Heart right ventricle (tissue), 16 donors: ENCODE results near the gene OLA1. TPM values are rescaled to one million over a fixed set of nuclear protein-coding genes. Genes with fewer than 3 reads are reported as not detected.

ENCODE experiments used
- ATAC-seq, 8 donors: fragments of 200-7000 bp; cut with Tn5 transposase; one replicate each; pipeline ENCODE4 v1.9.1; 2020; ENCODE audit warnings: mild to moderate bottlenecking in 8 of 8, moderate library complexity in 8 of 8, moderate number of reproducible peaks in 1 of 8
- DNase-seq, 2 donors: peaks; one replicate each; pipeline ENCODE4 v3.0.0-alpha.2; 2020
- H3K27ac ChIP-seq, 10 donors: fragments of 200-600 bp; sonication (generic) in 2 of 10; one replicate each; pipeline versions ENCODE4 v1.5.0 to v1.8.0; 2020 to 2022; ENCODE audit warnings: mild to moderate bottlenecking in 3 of 10
- H3K27me3 ChIP-seq, 7 donors: fragments of 200-600 bp; one replicate each; pipeline ENCODE4 v1.8.0; 2021 to 2022; ENCODE audit warnings: mild to moderate bottlenecking in 2 of 7
- H3K36me3 ChIP-seq, 9 donors: fragments of 200-600 bp; sonication (generic) in 1 of 9; one replicate each; pipeline versions ENCODE4 v1.5.0 to v1.8.0; 2020 to 2022; ENCODE audit warnings: mild to moderate bottlenecking in 2 of 9
- H3K4me1 ChIP-seq, 9 donors: fragments of 200-600 bp; sonication (generic) in 1 of 9; one replicate each; pipeline versions ENCODE4 v1.5.0 to v1.8.0; 2020 to 2022; ENCODE audit warnings: mild to moderate bottlenecking in 4 of 9
- H3K4me3 ChIP-seq, 10 donors: fragments of 200-600 bp; sonication (generic) in 2 of 10; one replicate each; pipeline versions ENCODE4 v1.5.0 to v1.8.0; 2020 to 2022; ENCODE audit warnings: mild to moderate bottlenecking in 7 of 10, moderate library complexity in 2 of 10
- H3K9me3 ChIP-seq, 11 donors: fragments of 200-600 bp in 10 of 11; sonication (generic) in 2 of 11; one replicate each; pipeline versions ENCODE4 v1.5.0 to v1.8.0; 2013 to 2022; ENCODE audit warnings: mild to moderate bottlenecking in 2 of 11, control low read depth in 1 of 11, moderate library complexity in 1 of 11
- CTCF ChIP-seq, 9 donors: fragments of 200-600 bp; sonication (generic) in 2 of 9; IDR thresholded peaks; one replicate each; pipeline versions ENCODE4 v1.5.0 to v1.8.0; 2021 to 2022; ENCODE audit warnings: antibody characterized with exemption in 9 of 9, mild to moderate bottlenecking in 5 of 9, moderate library complexity in 1 of 9
- WGBS, 2 donors: extraction: QIAGEN DNeasy Blood & Tissue Kit; methylation state at CpG; one replicate each; pipeline ENCODE4 v1.1.7; 2013; ENCODE audit warnings: inconsistent platforms in 1 of 2; 5-methylcytosine and 5-hydroxymethylcytosine counted together
- intact Hi-C, 10 donors: fragments of 100-400 bp; cut with DNase I; formaldehyde crosslinking; loops; one replicate each; pipeline versions ENCODE4 v1.11.1 to v1.14.2; 2022
- polyA plus RNA-seq, 2 donors: library from polyadenylated mRNA; stranded (reverse); fragments of 200-250 nt; gene quantifications; one replicate each; pipeline ENCODE4 v1.2.3, GENCODE V29; 2013
- total RNA-seq, 10 donors: library from RNA; stranded (reverse); fragmentation: NEBNext Ultra II Directional in 3 of 10; extraction: Animal tissue kit (Norgen Biotek cat#: 25700) in 3 of 10; gene quantifications; one replicate each; pipeline versions ENCODE4 v1.2.1 to v1.2.4, GENCODE V29; 2021 to 2023
- donor health status: Arrhythmogenic right ventricular cardiomyopathy.
- donor health status: ischemic (EF 13 %, LVEDD 7.1; RV severe dilation, severe dysfunction).
- donor health status: healthy with polysubstance abuse.
- donor health status: DM: no; HTN: yes; CAD: no.
- donor health status: DM: no; HTN: no; CAD: no.
- donor health status: ischemic (EF 25% LVEDD 6.9; RV normal size, moderate dysfunction).
- donor health status: ischemic (EF 25% LVEDD 5.7; RV mildly dilated, moderate dysfunction).
- donor health status: healthy.
- donor health status: DM: yes; HTN: yes; CAD: no.
- donor health status: Ischemic cardiomyopathy.
- donor health status: ischemic (EF 35%, LVEDD 5.7; RV mildly dilated, moderate dysfunction).
- donor health status: nonischemic (EF 11% LVEDD 7.7; RV severe dilation, severe dysfunction).
- donor health status: DM: yes; HTN: yes; CAD: no.
- donor health status: PGD.
- donor health status: ischemic (EF 29% LVEDD 5.4; RV normal size, mild dysfunction).
- donor health status: nonischemic (EF 23%, LVEDD 6.1; RV moderate dilation, normal function).

OLA1 gene
- total and polyA plus RNA-seq, 12 donors = 23.7 to 85.2 (median 73.3) TPM

DNA sequence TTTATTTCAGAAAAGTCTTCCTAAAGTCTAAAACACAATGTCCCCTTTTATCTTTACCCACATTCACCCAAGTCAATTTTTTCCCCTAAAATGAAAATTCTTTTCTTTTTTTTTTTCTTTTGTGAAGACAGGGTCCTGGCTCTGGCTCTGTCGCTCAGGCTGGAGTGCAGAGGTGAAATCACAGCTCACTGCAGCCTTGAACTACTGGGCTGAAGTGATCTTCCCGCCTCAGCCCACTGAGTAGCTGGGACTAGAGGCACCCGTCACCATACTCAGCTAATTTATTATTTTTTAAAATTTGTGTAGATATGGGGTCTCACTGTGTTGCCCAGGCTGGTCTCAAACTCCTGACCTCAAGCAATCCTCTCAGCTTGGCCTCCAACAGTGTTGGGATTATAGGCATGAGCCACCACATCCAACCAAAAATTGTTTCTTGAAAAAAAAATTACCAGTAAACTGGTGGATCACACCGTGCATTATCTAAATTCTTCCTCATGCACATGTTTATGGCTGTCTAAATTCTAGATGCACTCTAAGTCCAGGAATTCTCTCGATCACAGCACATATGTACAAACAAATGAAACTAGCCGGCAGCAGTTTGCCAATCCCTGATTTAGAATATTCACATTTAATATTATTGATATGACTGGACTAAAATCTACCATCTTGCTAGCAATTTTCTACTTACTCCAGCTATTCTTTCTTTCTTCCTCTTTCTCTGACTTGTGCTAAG, 56.8 kb downstream of the OLA1 start:
- WGBS, 2 donors = 97 to 98% methylated on average over 6 of the region's 6 CpGs

DNA sequence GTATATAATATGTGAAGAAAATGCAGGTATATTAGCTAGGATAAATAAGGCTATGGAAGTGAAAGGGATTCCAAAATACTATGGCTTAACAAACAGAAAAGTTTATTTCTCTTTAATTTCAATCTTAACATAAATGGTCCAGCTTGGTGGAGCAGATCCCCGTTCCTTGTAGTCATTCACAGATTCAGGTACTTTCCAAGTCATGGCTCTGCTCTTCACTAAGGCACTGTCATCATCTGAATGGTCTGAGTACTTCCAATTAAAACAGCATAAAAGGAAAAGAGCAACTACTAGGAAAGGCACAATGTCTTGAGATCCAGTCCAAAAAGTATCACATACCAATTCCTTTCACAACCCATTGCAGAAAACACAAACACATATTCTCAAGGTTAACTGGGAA, 63.4 kb downstream of the OLA1 start:
- ATAC-seq (no peak), DNase-seq (no peak)
- 90 to 93% methylated on average over 1 of the region's 1 CpG for WGBS, 2 donors
- intact Hi-C loops = no loop called here
- no peak for TF ChIP-seq CTCF (IDR thresholded peaks at IDR 0.05)
- no peaks in the 10 kb centered on the region for H3K36me3 ChIP-seq
- no peak overlapping the region for H3K27ac ChIP-seq
- no peaks in the 10 kb centered on the region for H3K27me3 ChIP-seq
- H3K4me1 ChIP-seq = no peaks in the 10 kb centered on the region
- no peaks in the 10 kb centered on the region for H3K9me3 ChIP-seq
- H3K4me3 ChIP-seq = no peak overlapping the region

More for the DNA sequence above, 56.8 kb downstream of the OLA1 start:
- DNase-seq = no peak
- intact Hi-C loops = no loop called here
- Histone ChIP-seq H3K36me3 (no peaks in the 10 kb centered on the region), H3K4me3 (no peak overlapping the region), H3K9me3 (peaks cover 0 to 13% (median 0%) of the 10 kb centered on the region in 11 donors), H3K27me3 (no peaks in the 10 kb centered on the region), H3K27ac (no peak overlapping the region), H3K4me1 (no peaks in the 10 kb centered on the region)
- no peak for TF ChIP-seq CTCF (IDR thresholded peaks at IDR 0.05)
- no peak for ATAC-seq

DNA sequence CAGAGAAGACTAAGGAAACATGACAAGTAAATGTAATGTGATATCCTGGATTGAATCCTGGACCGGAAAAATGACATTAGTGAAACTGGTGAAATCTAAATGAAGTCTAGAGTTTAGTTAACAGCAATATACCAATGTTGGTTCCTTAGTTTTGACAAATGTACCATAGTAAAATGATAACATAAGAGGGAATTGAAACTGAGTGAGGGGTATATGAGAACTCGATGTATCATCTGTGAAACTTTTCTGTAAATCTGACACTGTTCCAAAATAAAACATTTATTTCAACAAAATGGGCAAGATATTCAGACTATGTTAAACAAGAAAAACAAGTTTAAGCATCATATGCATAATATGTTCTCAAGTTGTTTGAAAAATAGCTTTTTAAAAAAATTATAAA, 63.8 kb downstream of the OLA1 start:
- Histone ChIP-seq H3K36me3 (no peaks in the 10 kb centered on the region), H3K4me1 (no peaks in the 10 kb centered on the region), H3K27me3 (no peaks in the 10 kb centered on the region), H3K9me3 (no peaks in the 10 kb centered on the region), H3K27ac (no peak overlapping the region), H3K4me3 (no peak overlapping the region)
- intact Hi-C loops = no loop called here
- WGBS, 2 donors = 95 to 97% methylated on average over 2 of the region's 2 CpGs
- no peak for TF ChIP-seq CTCF (IDR thresholded peaks at IDR 0.05)
- ATAC-seq = no peak
- DNase-seq = no peak

DNA sequence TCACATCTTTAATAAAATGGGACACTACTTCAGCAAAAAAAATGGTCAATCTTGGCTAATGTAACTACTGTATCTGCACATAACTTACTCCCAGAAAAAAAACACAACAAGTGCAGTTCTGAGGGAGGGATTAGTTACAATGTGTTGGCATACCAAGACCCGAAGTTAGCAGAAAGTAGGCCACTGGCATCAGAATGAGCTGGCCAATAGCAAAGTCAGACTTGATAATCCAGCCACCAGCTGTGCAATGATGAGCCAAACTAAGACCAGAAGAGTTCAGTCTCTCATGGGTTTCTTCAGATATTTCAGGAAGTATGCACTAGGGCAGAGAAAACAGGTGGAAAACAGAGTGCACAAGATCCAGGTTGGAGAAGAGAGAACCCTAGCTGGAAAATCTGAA, 65.3 kb downstream of the OLA1 start:
- no peaks in the 10 kb centered on the region for H3K9me3 ChIP-seq
- intact Hi-C loops = no loop called here
- no peak for TF ChIP-seq CTCF (IDR thresholded peaks at IDR 0.05)
- H3K27ac ChIP-seq = no peak overlapping the region
- no peaks in the 10 kb centered on the region for H3K27me3 ChIP-seq
- 85 to 94% methylated on average over 1 of the region's 1 CpG for WGBS, 2 donors
- no peaks in the 10 kb centered on the region for H3K36me3 ChIP-seq
- DNase-seq = no peak
- ATAC-seq = no peak
- H3K4me3 ChIP-seq = no peak overlapping the region
- H3K4me1 ChIP-seq = no peaks in the 10 kb centered on the region
